NCI-H1417 (cell line): ENCODE measurements around the gene C20orf202.
"Not testable (repeated sequence)": the region's sequence is repeated elsewhere in the genome, so short reads cannot be mapped to it uniquely, and the experiment has no call there.

Source experiments
- DNase-seq, 3 experiments: peaks; one replicate each; lab custom pipeline; 2025; lab: John Stamatoyannopoulos, UW

The C20orf202 gene

GRCh38 chr20:1209447-1210387 is 6.5 kb downstream of the C20orf202 start:
- DNase-seq: peak in 1 of 3 experiments; percentile 49

- no peak for DNase-seq
These were observed 7.2 kb downstream of the C20orf202 start for GRCh38 chr20:1210501-1210900.

- no peak for DNase-seq
These were observed 8.8 kb downstream of the C20orf202 start for GRCh38 chr20:1212023-1212422.

- peak; percentile 64 to 84 (median 65) for DNase-seq
These were observed 9.5 kb downstream of the C20orf202 start for GRCh38 chr20:1212607-1213396.

- DNase-seq: no peak
These were observed 11.6 kb downstream of the C20orf202 start for GRCh38 chr20:1214838-1215261.

GRCh38 chr20:1215386-1216170 is 12.3 kb downstream of the C20orf202 start:
- no peak for DNase-seq

- not testable (repeated sequence) for DNase-seq
These were observed 13.5 kb downstream of the C20orf202 start for GRCh38 chr20:1216527-1217427.

- not testable (repeated sequence) for DNase-seq
These were observed 19.5 kb downstream of the C20orf202 start for GRCh38 chr20:1222750-1223149.

- DNase-seq: no peak
These were observed 21.1 kb downstream of the C20orf202 start for GRCh38 chr20:1224205-1224890.

- peak in 2 of 3 experiments; percentile 68 to 84 for DNase-seq
These were observed 22.1 kb downstream of the C20orf202 start for GRCh38 chr20:1225263-1225782.

- DNase-seq: peak; percentile 73 to 84 (median 78)
These were observed 22.8 kb downstream of the C20orf202 start, which contains the start of gene RAD21L1 for GRCh38 chr20:1225783-1226654. Gene RAD21L1 (plus strand): TSS chr20:1226044. CDS start chr20:1228454, 2,410 bp downstream.

GRCh38 chr20:1229541-1229940 is 26.3 kb downstream of the C20orf202 start:
- no peak for DNase-seq

- no peak for DNase-seq
These were observed 29.2 kb downstream of the C20orf202 start for GRCh38 chr20:1232286-1233111.

GRCh38 chr20:1240549-1240948 is 37.3 kb downstream of the C20orf202 start:
- DNase-seq: no peak

- no peak for DNase-seq
These were observed 38.2 kb downstream of the C20orf202 start for GRCh38 chr20:1241456-1241855.

GRCh38 chr20:1242099-1242498 is 38.8 kb downstream of the C20orf202 start:
- DNase-seq: no peak

- no peak for DNase-seq
These were observed 39.3 kb downstream of the C20orf202 start for GRCh38 chr20:1242530-1242929.

GRCh38 chr20:1245578-1245977 is 42.3 kb downstream of the C20orf202 start:
- no peak for DNase-seq
